K562 (cell line): ENCODE results near the gene RPUSD1. TPM values are rescaled to one million over a fixed set of nuclear protein-coding genes. Genes with fewer than 3 reads are reported as not detected.

Experiments used
- ATAC-seq: fragments of 200-7000 bp; cut with Tn5 transposase; 3 replicates; pipeline ENCODE4 v1.9.1; 2020; ENCODE audit warnings: moderate library complexity
- BruUV-seq: library from RNA; stranded (reverse); fragments of 400-500 nt; replicated peaks from 2 replicates; lab custom pipeline; 2021; lab: Mats Ljungman, UMichigan
- CTCF ChIA-PET: fragments of 300-600 bp; formaldehyde crosslinking; extraction: SDS; loops from one replicate; lab custom pipeline; 2021; ENCODE audit warnings: low intra/inter-chr PET ratio; lab: Yijun Ruan, JAX
- POLR2A ChIA-PET: fragments of 300-600, 350-650 bp; sonication (Branson Sonifier 250); formaldehyde crosslinking; extraction: SDS; loops from one replicate; lab custom pipeline; 2021; ENCODE audit warnings: antibody characterized with exemption, inconsistent platforms; lab: Yijun Ruan, JAX
- DNase-seq, 4 experiments: peaks; one replicate each; pipeline versions ENCODE4 v3.0.0 to v3.0.0-alpha.2; 2011 to 2018; ENCODE audit warnings: low spot score in 3 of 4, mixed read lengths in 3 of 4; ENCODE audit errors: extremely low read depth in 1 of 4
- FAIRE-seq: peaks from 2 replicates; lab custom pipeline; 2011; peaks lifted over from hg19 to GRCh38; lab: Jason Lieb, UNC
- H2AFZ ChIP-seq: 2 replicates; pipeline ENCODE4 v1.6.0; 2011; ENCODE audit warnings: low read depth, low read length, control low read depth, inconsistent platforms
- H3K27ac ChIP-seq: fragments of 200-600 bp; 3 replicates; pipeline ENCODE4 v1.8.0; 2011; ENCODE audit warnings: low read depth, mild to moderate bottlenecking, control low read depth, inconsistent platforms, low read length, moderate library complexity, mixed read lengths; ENCODE audit errors: extremely low read depth
- H3K27me3 ChIP-seq, 2 experiments: fragments of 300-600 bp in 1 of 2; 2 replicates in 1 of 2; 3 replicates in 1 of 2; pipeline versions ENCODE4 v1.6.0 to v1.8.0; 2011; ENCODE audit warnings: inconsistent platforms in 2 of 2, low read length in 2 of 2, mild to moderate bottlenecking in 1 of 2, mixed read lengths in 1 of 2, moderate library complexity in 1 of 2; ENCODE audit not compliant: control insufficient read depth in 2 of 2, insufficient read depth in 2 of 2
- H3K36me3 ChIP-seq: fragments of 300-600 bp; 3 replicates; pipeline ENCODE4 v1.8.0; 2011; ENCODE audit warnings: mild to moderate bottlenecking, low read length, inconsistent platforms; ENCODE audit not compliant: control insufficient read depth, insufficient read depth
- H3K4me1 ChIP-seq, 2 experiments: fragments of 200-600 bp in 1 of 2; replicated peaks in 1 of 2; 2 replicates in 1 of 2; 3 replicates in 1 of 2; pipeline versions ENCODE4 v1.5.1 to v1.8.0; 2011; ENCODE audit warnings: inconsistent platforms in 2 of 2, low read length in 2 of 2, mild to moderate bottlenecking in 1 of 2, mixed read lengths in 1 of 2, moderate library complexity in 1 of 2; ENCODE audit not compliant: control insufficient read depth in 2 of 2, insufficient read depth in 2 of 2
- H3K4me2 ChIP-seq: 2 replicates; pipeline ENCODE4 v1.6.1; 2011; ENCODE audit warnings: low read length, control low read depth, inconsistent platforms, mixed read lengths; ENCODE audit not compliant: insufficient read depth
- H3K4me3 ChIP-seq: fragments of 200-600 bp; sonication (generic), shearing (Covaris generic); 2 replicates; pipeline ENCODE4 v1.5.1; 2016; ENCODE audit warnings: control low read depth, inconsistent platforms
- H3K79me2 ChIP-seq: fragments of 200-600 bp; 3 replicates; pipeline ENCODE4 v1.8.0; 2011; ENCODE audit warnings: low read length, inconsistent platforms; ENCODE audit not compliant: control insufficient read depth, insufficient read depth
- H3K9ac ChIP-seq, 2 experiments: 2 replicates each; pipeline versions ENCODE4 v1.6.0 to v1.6.1; 2011; ENCODE audit warnings: low read depth in 2 of 2, low read length in 2 of 2, control low read depth in 1 of 2, inconsistent platforms in 1 of 2, mild to moderate bottlenecking in 1 of 2, mixed read lengths in 1 of 2; ENCODE audit not compliant: insufficient read depth in 1 of 2
- H3K9me1 ChIP-seq: one replicate; pipeline ENCODE4 v1.6.0; 2011; ENCODE audit warnings: inconsistent platforms, mild to moderate bottlenecking, low read length, moderate library complexity; ENCODE audit not compliant: control insufficient read depth, insufficient read depth
- H3K9me3 ChIP-seq: replicated peaks from 2 replicates; pipeline ENCODE4 v1.5.1; 2011; ENCODE audit warnings: low read depth, low read length, inconsistent platforms; ENCODE audit not compliant: control insufficient read depth, insufficient read depth
- H4K20me1 ChIP-seq: replicated peaks from 2 replicates; pipeline ENCODE4 v1.6.1; 2011; ENCODE audit warnings: low read length, inconsistent platforms, mixed read lengths; ENCODE audit not compliant: control insufficient read depth, insufficient read depth
- BRF1 ChIP-seq: IDR thresholded peaks from 3 replicates; pipeline ENCODE4 v1.6.1; 2011; ENCODE audit warnings: borderline replicate concordance, mild to moderate bottlenecking; ENCODE audit not compliant: insufficient read length; ENCODE audit errors: extremely low read depth
- CBX3 ChIP-seq, 2 experiments: IDR thresholded peaks; 1 replicate in 1 of 2; 2 replicates in 1 of 2; pipeline ENCODE4 v1.6.1; 2012; ENCODE audit warnings: inconsistent platforms in 2 of 2, low read length in 2 of 2, borderline replicate concordance in 1 of 2, control low read depth in 1 of 2
- DACH1 ChIP-seq: fragments of 450-650 bp; IDR thresholded peaks from 2 replicates; pipeline ENCODE4 v1.6.1; 2018; ENCODE audit not compliant: partially characterized antibody
- HCFC1 ChIP-seq: IDR thresholded peaks from 2 replicates; pipeline ENCODE4 v1.6.1; 2012; ENCODE audit warnings: low read depth, low read length, improper control_type of control experiment
- HNRNPL ChIP-seq: fragments of 200-400 bp; formaldehyde crosslinking; IDR thresholded peaks from 2 replicates; pipeline ENCODE4 v1.6.1; 2017; ENCODE audit warnings: low read depth, mild to moderate bottlenecking, low read length
- RBBP5 ChIP-seq: fragments of 200-600 bp; sonication (generic); IDR thresholded peaks from 2 replicates; pipeline ENCODE4 v1.6.1; 2012; ENCODE audit warnings: borderline replicate concordance, mild to moderate bottlenecking, low read length, control low read depth, inconsistent platforms; ENCODE audit not compliant: insufficient read depth, poor library complexity, severe bottlenecking
- RFX1 ChIP-seq: fragments of 450-650 bp; IDR thresholded peaks from 2 replicates; pipeline ENCODE4 v1.6.1; 2016; ENCODE audit warnings: mild to moderate bottlenecking, moderate library complexity
- RFX5 ChIP-seq: IDR thresholded peaks from 2 replicates; pipeline ENCODE4 v1.6.1; 2011; ENCODE audit warnings: low read depth, mild to moderate bottlenecking, improper control_type of control experiment, low read length
- TOE1 ChIP-seq, 2 experiments: fragments of 450-650 bp in 1 of 2; sonication (generic) in 1 of 2; formaldehyde crosslinking in 1 of 2; IDR thresholded peaks; 2 replicates each; pipeline versions ENCODE4 v1.7.1 to v1.8.0; 2016 to 2022; ENCODE audit warnings: borderline replicate concordance in 2 of 2, mild to moderate bottlenecking in 2 of 2, antibody characterized with exemption in 1 of 2, inconsistent platforms in 1 of 2, low read depth in 1 of 2, missing genetic modification reagents in 1 of 2, moderate library complexity in 1 of 2
- ZKSCAN1 ChIP-seq: fragments of 150-350 bp; IDR thresholded peaks from 2 replicates; pipeline ENCODE4 v1.6.1; 2016; ENCODE audit warnings: low read depth, low read length
- ZNF584 ChIP-seq: fragments of 200-800 bp; sonication (Bioruptor generic); IDR thresholded peaks from 2 replicates; pipeline ENCODE4 v1.6.1; 2016; ENCODE audit warnings: low read depth, mild to moderate bottlenecking, missing genetic modification characterization, missing compliant biosample characterization
- WGBS: fragments of 100-300 bp; shearing (Covaris generic); methylation state at CpG from one replicate; pipeline ENCODE4 v1.1.6; 2016; ENCODE audit warnings: low coverage, mixed read lengths; ENCODE audit not compliant: insufficient coverage; ENCODE audit errors: missing lambda C conversion rate; 5-methylcytosine and 5-hydroxymethylcytosine counted together
- in situ Hi-C: fragments of 300-500 bp; cut with MboI; formaldehyde crosslinking; loops from 4 replicates; pipeline ENCODE4 v1.15.0; 2018; ENCODE audit warnings: inconsistent platforms, mixed read lengths
- intact Hi-C: fragments of 100-400 bp; cut with micrococcal nuclease; formaldehyde crosslinking; loops from 2 replicates; pipeline ENCODE4 v1.14.2; 2022
- polyA plus RNA-seq, 8 experiments: library from polyadenylated mRNA; depleted of rRNA in 4 of 8; stranded (reverse) in 5 of 8; unstranded in 3 of 8; fragments of >200 nt; fragmentation: Nextera tagmentation in 2 of 8; fragmentation: Illumina TruSeq in 1 of 8; extraction: Ambion mirVana in 2 of 8; extraction: Trizol in 1 of 8; gene quantifications; 2 replicates each; pipeline versions ENCODE4 v1.2.1 to v1.2.3, GENCODE V29; 2011 to 2014; ENCODE audit warnings: inconsistent platforms in 1 of 8, missing spikeins in 1 of 8
- total RNA-seq, 7 experiments: library from RNA; depleted of rRNA in 6 of 7; stranded (reverse); fragments of >200 nt in 6 of 7; fragmentation: Illumina TruSeq in 2 of 7; extraction: Trizol in 2 of 7; gene quantifications; 2 replicates each; pipeline versions ENCODE4 v1.2.1 to v1.2.3, GENCODE V29; 2011 to 2021; ENCODE audit warnings: low replicate concordance in 1 of 7
- TF ChIP-seq, protein P1 (sequence below), 3 experiments: IDR thresholded peaks in 2 of 3; conservative IDR thresholded peaks in 1 of 3; 2 replicates each; pipeline ENCODE4 v1.5.1; 2011 to 2012; ENCODE audit warnings: low read length in 3 of 3, mild to moderate bottlenecking in 3 of 3, control low read depth in 2 of 3, improper control_type of control experiment in 1 of 3, inconsistent platforms in 1 of 3, low read depth in 1 of 3, mixed read lengths in 1 of 3, moderate library complexity in 1 of 3; ENCODE audit not compliant: insufficient read depth in 2 of 3
- TF ChIP-seq, protein P2 (sequence below): fragments of 250-450 bp; sonication (Bioruptor Pico); IDR thresholded peaks from 2 replicates; pipeline ENCODE4 v1.8.0; 2022; ENCODE audit warnings: inconsistent platforms
- TF ChIP-seq, protein P3 (sequence below): sonication (generic); formaldehyde crosslinking; IDR thresholded peaks from 2 replicates; pipeline ENCODE4 v1.8.0; 2022; ENCODE audit warnings: mild to moderate bottlenecking, missing genetic modification reagents

Gene RPUSD1
- total and polyA plus RNA-seq, 9 of the 15 experiments (the other 6 are each of a cell fraction or from before 2014, with no cell fraction given), result 0.45 to 56.6 (median 12.0) TPM

DNA sequence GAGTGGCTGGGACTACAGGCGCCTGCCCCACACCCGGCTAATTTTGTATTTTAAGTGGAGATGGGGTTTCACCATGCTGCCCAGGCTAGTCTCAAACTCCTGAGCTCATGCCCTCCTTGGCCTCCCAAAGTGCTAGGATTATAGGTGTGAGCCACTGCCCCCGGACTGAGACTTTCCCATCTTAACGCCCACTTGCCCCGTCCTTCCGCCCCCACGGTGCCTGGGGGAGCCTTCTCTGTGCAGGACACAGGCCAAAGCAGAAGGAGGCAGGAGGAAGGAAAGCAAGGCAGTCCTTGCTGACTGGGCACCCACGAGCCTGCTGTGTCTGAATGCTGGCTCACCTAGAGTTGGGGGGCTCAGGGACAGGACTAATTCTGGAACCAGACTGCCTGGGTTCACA, 30.0 kb upstream of the RPUSD1 start:
- TF ChIP-seq DACH1 (no peak), ZNF584 (no peak), HCFC1 (no peak), BRF1 (no peak), RFX1 (no peak), TOE1 (IDR thresholded peaks at IDR 0.05; ENCODE audit: borderline replicate concordance) (no peak), TOE1 (CRISPR knock-in tag; IDR thresholded peaks at IDR 0.05; ENCODE audit: borderline replicate concordance, low read depth) (no peak), RFX5 (no peak), HNRNPL (no peak), CBX3 (IDR thresholded peaks at IDR 0.05; ENCODE audit: borderline replicate concordance in 1 of 2, low read length in 2 of 2) (no peak), ZKSCAN1 (no peak), RBBP5 (no peak)
- TF ChIP-seq, protein P1, sequence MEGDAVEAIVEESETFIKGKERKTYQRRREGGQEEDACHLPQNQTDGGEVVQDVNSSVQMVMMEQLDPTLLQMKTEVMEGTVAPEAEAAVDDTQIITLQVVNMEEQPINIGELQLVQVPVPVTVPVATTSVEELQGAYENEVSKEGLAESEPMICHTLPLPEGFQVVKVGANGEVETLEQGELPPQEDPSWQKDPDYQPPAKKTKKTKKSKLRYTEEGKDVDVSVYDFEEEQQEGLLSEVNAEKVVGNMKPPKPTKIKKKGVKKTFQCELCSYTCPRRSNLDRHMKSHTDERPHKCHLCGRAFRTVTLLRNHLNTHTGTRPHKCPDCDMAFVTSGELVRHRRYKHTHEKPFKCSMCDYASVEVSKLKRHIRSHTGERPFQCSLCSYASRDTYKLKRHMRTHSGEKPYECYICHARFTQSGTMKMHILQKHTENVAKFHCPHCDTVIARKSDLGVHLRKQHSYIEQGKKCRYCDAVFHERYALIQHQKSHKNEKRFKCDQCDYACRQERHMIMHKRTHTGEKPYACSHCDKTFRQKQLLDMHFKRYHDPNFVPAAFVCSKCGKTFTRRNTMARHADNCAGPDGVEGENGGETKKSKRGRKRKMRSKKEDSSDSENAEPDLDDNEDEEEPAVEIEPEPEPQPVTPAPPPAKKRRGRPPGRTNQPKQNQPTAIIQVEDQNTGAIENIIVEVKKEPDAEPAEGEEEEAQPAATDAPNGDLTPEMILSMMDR (IDR thresholded peaks at IDR 0.05 in 2 of 3, conservative IDR thresholded peaks at IDR 0.05 in 1 of 3; ENCODE audit: insufficient read depth in 2 of 3, low read depth in 1 of 3, low read length in 3 of 3), result no peak
- TF ChIP-seq, protein P2, sequence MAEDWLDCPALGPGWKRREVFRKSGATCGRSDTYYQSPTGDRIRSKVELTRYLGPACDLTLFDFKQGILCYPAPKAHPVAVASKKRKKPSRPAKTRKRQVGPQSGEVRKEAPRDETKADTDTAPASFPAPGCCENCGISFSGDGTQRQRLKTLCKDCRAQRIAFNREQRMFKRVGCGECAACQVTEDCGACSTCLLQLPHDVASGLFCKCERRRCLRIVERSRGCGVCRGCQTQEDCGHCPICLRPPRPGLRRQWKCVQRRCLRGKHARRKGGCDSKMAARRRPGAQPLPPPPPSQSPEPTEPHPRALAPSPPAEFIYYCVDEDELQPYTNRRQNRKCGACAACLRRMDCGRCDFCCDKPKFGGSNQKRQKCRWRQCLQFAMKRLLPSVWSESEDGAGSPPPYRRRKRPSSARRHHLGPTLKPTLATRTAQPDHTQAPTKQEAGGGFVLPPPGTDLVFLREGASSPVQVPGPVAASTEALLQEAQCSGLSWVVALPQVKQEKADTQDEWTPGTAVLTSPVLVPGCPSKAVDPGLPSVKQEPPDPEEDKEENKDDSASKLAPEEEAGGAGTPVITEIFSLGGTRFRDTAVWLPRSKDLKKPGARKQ (CRISPR knock-in tag), result no peak
- TF ChIP-seq, protein P3, sequence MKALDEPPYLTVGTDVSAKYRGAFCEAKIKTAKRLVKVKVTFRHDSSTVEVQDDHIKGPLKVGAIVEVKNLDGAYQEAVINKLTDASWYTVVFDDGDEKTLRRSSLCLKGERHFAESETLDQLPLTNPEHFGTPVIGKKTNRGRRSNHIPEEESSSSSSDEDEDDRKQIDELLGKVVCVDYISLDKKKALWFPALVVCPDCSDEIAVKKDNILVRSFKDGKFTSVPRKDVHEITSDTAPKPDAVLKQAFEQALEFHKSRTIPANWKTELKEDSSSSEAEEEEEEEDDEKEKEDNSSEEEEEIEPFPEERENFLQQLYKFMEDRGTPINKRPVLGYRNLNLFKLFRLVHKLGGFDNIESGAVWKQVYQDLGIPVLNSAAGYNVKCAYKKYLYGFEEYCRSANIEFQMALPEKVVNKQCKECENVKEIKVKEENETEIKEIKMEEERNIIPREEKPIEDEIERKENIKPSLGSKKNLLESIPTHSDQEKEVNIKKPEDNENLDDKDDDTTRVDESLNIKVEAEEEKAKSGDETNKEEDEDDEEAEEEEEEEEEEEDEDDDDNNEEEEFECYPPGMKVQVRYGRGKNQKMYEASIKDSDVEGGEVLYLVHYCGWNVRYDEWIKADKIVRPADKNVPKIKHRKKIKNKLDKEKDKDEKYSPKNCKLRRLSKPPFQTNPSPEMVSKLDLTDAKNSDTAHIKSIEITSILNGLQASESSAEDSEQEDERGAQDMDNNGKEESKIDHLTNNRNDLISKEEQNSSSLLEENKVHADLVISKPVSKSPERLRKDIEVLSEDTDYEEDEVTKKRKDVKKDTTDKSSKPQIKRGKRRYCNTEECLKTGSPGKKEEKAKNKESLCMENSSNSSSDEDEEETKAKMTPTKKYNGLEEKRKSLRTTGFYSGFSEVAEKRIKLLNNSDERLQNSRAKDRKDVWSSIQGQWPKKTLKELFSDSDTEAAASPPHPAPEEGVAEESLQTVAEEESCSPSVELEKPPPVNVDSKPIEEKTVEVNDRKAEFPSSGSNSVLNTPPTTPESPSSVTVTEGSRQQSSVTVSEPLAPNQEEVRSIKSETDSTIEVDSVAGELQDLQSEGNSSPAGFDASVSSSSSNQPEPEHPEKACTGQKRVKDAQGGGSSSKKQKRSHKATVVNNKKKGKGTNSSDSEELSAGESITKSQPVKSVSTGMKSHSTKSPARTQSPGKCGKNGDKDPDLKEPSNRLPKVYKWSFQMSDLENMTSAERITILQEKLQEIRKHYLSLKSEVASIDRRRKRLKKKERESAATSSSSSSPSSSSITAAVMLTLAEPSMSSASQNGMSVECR (CRISPR knock-in tag), result no peak
- TF ChIP-seq, all 486 proteins: peak for 0
- H4K20me1 ChIP-seq, result no peaks in the 10 kb centered on the region
- no peaks in the 10 kb centered on the region for H3K79me2 ChIP-seq
- FAIRE-seq (no peak), ATAC-seq (no peak), DNase-seq (no peak)
- no peak overlapping the region for H3K4me2 ChIP-seq
- ChIA-PET POLR2A (no interaction called here), CTCF (no interaction called here)
- H3K9me1 ChIP-seq, result no peaks in the 10 kb centered on the region
- H3K9me3 ChIP-seq, result no peaks in the 10 kb centered on the region; the same call in 1 of the 2 replicates
- peaks cover 41 to 90% of the 10 kb centered on the region in 2 experiments for H3K27me3 ChIP-seq
- in situ Hi-C loops, result no loop called here
- no peak overlapping the region for H3K27ac ChIP-seq
- no peak overlapping the region for H3K4me3 ChIP-seq
- 0% methylated on average over 8 of the region's 8 CpGs for WGBS
- intact Hi-C loops, result no loop called here
- no peaks in the 10 kb centered on the region for H3K36me3 ChIP-seq
- H3K4me1 ChIP-seq, result peaks cover 0 to 36% of the 10 kb centered on the region in 2 experiments; a peak in 2 of 5 replicates
- no peak overlapping the region for H2AFZ ChIP-seq
- BruUV-seq, result no TSS peak
- no peak overlapping the region for H3K9ac ChIP-seq
